Non-pigmented ciliary epithelial cell (primary cell): Measurements from ENCODE around the gene FYCO1.
A peak's percentile ranks its signal among the peaks of the same experiment; 100 is the strongest.

Source experiments
- DNase-seq: peaks from one replicate; pipeline ENCODE4 v3.0.0-alpha.2; 2010; ENCODE audit warnings: low read depth

FYCO1 gene

GRCh38 chr3:45942051-45942825 lies 53.4 kb downstream of the FYCO1 start:
- DNase-seq = no peak

- DNase-seq = no peak
Measured at GRCh38 chr3:45940781-45941365, 54.8 kb downstream of the FYCO1 start.

GRCh38 chr3:45940004-45940780 lies 55.4 kb downstream of the FYCO1 start:
- DNase-seq = no peak

DNA sequence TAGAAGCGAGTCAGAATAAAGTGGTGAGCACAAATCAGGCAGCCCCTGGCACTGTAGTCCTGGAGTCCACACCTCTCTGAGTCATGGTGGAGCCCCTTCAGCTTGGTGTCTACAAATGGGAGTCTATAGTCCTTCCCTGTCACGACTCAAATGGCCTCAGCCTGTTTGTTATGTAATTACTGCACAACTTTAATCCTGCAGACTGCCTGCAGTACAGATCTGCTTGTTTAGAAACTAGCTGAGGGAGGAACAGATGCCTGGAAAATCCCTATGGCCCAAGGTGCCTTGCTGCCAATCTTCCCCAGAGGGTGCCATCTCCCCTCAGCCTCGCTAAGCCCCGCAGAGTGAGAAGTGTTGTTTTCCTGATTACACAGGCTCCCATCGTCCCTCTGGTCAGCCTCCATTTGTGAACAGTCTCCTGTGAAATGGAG lies 56.3 kb downstream of the FYCO1 start:
- DNase-seq = no peak

GRCh38 chr3:45938864-45939263 lies 56.8 kb downstream of the FYCO1 start:
- peak; percentile 83 for DNase-seq

GRCh38 chr3:45938043-45938435 lies 57.6 kb downstream of the FYCO1 start:
- no peak for DNase-seq

GRCh38 chr3:45937206-45938042 lies 58.2 kb downstream of the FYCO1 start:
- DNase-seq = no peak

DNA sequence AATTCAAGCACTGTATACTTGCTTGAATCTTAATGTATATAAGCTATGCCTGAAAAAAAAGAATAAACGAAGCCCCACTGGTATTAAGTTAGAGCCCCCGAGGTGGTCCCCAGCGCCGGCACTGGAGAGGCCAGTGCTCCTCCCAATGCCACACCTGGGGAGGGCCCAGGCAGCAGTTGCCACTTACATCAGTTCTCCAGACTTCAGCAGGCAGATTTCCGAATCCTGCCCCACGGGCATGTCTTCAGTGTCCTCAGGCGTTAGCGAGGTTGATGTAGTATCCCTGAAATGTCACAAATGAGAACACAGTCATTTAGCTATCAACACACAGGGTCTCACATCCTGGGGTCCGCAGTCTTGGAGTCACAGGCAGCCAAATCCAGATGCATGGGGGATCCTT lies 59.4 kb downstream of the FYCO1 start:
- no peak for DNase-seq

- no peak for DNase-seq
Measured at GRCh38 chr3:45933591-45933990, 62.0 kb downstream of the FYCO1 start.

- no peak for DNase-seq
Measured at GRCh38 chr3:45932112-45932511, 63.5 kb downstream of the FYCO1 start.

GRCh38 chr3:45931496-45931895 lies 64.1 kb downstream of the FYCO1 start:
- DNase-seq = no peak

DNA sequence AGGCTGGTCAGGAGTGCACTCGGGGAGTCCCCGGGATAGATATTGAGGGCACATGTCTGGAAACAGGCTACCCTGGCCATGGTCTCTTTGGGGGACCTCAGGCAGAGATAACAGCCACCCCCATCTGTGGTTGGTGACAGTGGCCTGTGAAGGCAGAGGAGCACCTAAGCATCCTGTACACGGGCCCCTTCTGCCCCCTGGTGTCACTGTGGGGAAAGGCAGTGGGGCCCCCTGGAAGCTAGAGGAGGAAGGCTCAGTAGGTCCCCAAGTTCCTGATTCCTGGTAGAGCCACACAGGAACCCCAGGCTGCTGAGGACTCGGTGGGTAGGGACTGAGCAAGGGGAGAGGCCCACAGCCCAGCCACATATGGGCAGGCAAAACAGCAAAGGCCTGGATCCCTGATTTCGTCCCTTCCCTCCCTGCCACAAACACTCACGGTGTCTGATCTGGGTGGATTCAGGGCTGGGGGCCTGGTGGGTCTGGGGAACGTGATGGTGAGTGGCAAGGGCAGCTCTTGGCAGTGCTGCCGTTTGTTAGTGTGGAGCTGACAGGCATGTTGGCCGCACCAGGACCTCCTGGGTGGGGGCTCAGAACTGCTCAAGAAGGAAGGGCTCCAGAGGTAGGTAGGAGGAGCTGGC lies 66.5 kb downstream of the FYCO1 start:
- DNase-seq = peak; percentile 4

GRCh38 chr3:45927881-45928280 lies 67.7 kb downstream of the FYCO1 start:
- peak; percentile 14 for DNase-seq

DNA sequence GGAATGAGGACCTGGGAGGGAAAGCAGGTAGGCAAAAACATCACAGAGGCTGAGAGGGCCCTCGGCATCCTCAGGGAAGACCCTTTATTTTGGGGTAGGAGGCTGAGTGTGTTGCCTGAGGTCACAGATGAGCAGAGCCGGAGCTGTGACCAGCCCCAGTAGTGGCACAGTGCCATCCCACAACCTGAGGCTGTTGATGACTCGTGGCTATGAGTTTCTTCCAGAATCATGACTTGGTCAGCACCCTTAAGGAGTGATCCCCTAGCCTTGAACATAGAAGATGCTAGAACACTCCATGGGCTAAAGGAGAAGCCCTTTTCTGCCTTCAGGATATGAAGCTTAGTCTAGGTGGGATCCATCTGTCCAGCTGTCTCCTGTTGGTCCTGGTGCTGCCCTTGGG lies 71.9 kb downstream of the FYCO1 start:
- DNase-seq = no peak

DNA sequence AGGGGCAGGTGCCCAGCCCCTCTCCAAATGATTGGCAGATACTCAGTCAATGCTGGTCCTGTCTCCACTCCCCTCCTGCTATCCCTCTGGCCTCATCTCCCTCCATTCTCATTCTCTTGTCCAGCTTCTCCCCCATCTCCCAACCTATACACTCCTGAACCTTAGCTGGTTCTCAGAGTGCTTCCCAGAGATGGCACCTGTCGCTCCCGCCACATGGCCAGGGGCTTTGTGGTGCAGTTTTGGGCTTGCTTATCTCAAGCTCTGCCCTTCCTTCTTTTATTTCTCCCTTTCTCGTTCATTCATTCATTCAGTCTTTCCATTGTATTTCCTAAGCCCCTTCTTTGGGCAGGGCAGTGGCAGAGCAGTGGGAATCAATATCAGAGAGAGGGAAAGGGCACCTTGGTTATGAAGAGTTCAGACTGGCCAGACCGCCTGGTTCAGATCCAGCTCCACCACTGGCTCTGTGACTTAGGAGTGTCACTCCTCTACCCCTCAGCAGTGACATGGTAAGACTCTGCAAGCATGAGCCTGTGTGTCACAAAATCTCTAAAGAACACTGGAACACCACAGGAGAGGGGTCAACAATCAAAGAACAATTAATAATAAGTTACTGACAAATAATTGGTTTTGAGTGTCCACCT lies 72.6 kb downstream of the FYCO1 start:
- no peak for DNase-seq

DNA sequence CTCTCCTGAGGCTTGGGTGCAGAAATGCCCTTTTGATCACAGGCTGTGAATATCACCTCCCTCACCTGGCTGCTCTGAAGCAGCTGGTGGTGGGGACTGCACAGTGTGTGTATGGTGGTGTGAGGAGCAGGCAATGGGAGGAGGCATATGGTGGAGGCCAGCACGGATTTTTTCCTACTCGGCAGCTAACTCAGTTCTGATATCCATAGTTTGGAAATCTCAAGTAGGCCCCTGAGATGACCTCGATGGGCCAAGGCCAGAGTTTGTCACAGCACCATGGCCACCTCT lies 73.6 kb downstream of the FYCO1 start:
- no peak for DNase-seq

DNA sequence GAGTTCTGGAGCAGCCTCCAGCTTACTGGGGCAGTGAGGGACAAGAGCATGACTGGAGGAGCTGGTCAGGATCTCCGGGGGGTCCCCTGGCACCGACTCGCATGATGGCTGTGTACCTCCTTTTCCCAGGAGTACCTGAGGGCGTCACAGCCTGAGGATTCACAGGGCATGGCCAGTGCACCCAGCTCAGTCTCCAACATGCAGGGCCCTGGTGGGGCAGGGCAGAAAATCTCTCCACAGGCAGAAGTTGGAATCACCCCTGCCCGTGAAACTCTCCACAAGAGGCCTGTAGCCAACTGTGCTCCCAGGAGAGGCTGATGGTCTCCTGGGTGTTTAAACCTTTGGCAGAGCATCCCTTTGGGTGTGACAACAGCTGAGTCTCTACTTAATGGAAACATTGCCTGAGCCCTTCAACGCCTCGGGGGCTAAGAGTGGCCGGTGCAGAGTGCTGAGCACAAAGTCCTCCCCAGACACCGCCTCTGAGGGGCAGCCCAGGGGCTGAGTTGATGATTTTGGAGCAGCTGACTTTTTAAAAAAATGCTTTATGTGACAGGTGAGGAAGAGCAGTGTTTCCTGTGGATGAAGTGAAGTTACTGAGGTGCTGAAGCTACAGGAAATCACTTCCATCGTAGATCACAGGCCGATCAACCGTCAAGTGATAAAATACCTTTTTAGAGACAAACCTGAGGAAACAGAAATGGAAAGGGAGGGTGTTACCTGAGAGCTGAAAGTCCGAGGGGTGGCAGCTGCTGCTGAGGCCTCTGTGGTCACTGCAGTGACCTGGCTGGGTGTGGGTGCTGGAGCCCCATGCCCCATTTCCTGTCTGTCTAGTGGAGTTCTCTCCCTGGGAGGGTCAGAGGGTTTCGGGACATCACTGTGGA lies 74.2 kb downstream of the FYCO1 start:
- DNase-seq = no peak

DNA sequence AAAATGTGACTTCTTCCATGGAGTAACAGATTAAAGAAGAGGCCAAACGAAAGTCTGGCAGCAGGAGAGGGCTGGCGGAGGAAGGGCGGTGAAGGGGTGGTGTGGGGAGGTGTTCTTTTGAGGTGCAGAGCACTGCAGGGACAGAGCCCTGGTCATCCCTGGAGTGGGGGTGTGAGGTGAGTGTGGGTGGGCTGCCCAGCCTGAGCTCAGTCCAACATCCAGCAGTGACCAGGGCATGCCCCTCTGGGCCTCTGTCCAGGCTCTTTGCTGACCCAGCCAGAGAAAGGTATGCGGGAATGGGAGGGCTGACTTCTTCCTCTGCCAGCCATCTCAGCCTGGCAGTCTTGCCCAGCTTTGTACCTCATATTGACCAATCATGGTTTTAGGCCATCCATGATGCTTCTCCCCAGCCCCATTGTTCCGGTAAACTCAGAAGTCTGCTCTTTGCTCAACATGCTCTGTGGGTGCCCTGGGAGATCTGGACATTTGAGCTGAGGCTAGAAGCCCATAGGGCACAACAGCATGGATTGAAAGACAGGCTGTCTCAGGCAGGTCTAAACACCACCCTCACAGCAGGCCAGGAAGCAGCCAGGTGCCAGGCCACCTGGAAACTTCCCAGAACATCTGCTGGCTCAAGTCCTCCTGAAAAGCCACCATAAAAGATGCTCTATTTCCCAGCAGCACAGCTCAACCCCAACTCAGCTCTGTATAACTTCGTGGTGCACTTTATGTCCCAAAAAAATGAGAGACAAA lies 78.3 kb downstream of the FYCO1 start:
- no peak for DNase-seq

DNA sequence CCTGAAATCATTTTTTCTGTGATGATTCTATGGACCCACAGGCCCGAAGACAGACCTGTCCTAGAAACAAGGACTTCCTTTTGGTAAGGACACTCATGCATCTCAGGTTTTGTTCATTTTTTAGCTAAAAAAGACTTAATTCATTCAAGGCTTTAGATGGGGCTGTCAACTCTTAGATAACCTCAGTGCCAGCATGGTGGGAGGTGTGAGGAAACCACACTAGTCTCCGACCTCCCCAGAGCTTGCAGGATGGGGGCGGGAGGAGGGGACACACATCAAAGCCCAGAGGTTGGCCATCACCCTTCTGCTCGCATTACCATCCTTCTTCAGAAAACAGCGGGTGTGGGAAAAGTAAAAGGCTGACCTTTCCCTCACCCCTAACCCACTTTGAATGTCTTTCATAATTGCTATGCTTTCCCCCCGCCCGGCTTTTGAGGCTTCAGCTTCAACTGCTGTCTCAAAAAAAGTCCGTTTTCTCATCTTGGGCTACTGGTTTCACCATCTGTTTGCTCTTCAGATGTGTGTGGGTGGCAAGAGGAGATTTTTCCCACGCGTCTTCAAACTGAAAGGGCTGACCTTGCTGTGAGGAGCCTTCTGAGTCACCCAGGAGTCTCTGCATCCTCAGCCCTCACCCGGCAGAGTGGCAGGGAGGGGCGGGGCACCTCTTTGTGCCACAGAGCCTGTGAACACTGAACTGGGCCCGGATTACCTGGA lies 79.9 kb downstream of the FYCO1 start:
- DNase-seq = peak; percentile 83
